AG04450 (cell line): ENCODE data around the gene KNL1. TPM values are rescaled to one million over a fixed set of nuclear protein-coding genes. Genes with fewer than 3 reads are reported as not detected.

ENCODE experiments used
- CTCF ChIA-PET: fragments of 300-600, 350-600 bp; formaldehyde crosslinking; extraction: SDS; loops from one replicate; lab custom pipeline; 2022; ENCODE audit warnings: antibody characterized with exemption, inconsistent platforms; lab: Charles Lee
- POLR2A ChIA-PET: fragments of 350-600 bp; formaldehyde crosslinking; extraction: SDS; loops from one replicate; lab custom pipeline; 2021; ENCODE audit warnings: antibody characterized with exemption, inconsistent platforms; lab: Yijun Ruan, JAX
- DNase-seq: peaks from one replicate; pipeline ENCODE4 v3.0.0-alpha.2; 2011; ENCODE audit warnings: low read depth, low spot score
- H3K27ac ChIP-seq: one replicate; pipeline ENCODE4 v1.5.1; 2012; ENCODE audit warnings: low read depth, low read length, control low read depth
- H3K27me3 ChIP-seq: one replicate; pipeline ENCODE4 v1.6.0; 2012; ENCODE audit warnings: low read length; ENCODE audit not compliant: control insufficient read depth, insufficient read depth
- H3K4me3 ChIP-seq: 2 replicates; pipeline ENCODE4 v1.5.1; 2011; ENCODE audit warnings: mild to moderate bottlenecking, low read depth, low read length, control low read depth
- H3K9me3 ChIP-seq: 2 replicates; pipeline ENCODE4 v1.5.1; 2012; ENCODE audit warnings: low read length; ENCODE audit not compliant: control insufficient read depth, insufficient read depth
- polyA plus RNA-seq: library from polyadenylated mRNA; depleted of rRNA; stranded (reverse); fragments of >200 nt; gene quantifications from 2 replicates; pipeline ENCODE4 v1.2.3, GENCODE V29; 2011
- TF ChIP-seq, protein P1 (sequence below): IDR thresholded peaks from 2 replicates; pipeline ENCODE4 v1.5.1; 2011; ENCODE audit warnings: low read depth, low read length, control low read depth, inconsistent platforms

Gene KNL1
- polyA plus RNA-seq, 1 experiment, result 5.6 TPM

GRCh38 chr15:40598672-40599071 is 4.6 kb downstream of the KNL1 start:
- no peaks in the 10 kb centered on the region for H3K27me3 ChIP-seq
- TF ChIP-seq, protein P1, sequence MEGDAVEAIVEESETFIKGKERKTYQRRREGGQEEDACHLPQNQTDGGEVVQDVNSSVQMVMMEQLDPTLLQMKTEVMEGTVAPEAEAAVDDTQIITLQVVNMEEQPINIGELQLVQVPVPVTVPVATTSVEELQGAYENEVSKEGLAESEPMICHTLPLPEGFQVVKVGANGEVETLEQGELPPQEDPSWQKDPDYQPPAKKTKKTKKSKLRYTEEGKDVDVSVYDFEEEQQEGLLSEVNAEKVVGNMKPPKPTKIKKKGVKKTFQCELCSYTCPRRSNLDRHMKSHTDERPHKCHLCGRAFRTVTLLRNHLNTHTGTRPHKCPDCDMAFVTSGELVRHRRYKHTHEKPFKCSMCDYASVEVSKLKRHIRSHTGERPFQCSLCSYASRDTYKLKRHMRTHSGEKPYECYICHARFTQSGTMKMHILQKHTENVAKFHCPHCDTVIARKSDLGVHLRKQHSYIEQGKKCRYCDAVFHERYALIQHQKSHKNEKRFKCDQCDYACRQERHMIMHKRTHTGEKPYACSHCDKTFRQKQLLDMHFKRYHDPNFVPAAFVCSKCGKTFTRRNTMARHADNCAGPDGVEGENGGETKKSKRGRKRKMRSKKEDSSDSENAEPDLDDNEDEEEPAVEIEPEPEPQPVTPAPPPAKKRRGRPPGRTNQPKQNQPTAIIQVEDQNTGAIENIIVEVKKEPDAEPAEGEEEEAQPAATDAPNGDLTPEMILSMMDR, result no peak
- no peak for DNase-seq
- CTCF ChIA-PET, result interaction anchor here (0.8 to 1.8 kb wide), 2 partner anchors 9 to 297 kb away, joined by 3 to 20 read pairs; no protein-coding TSS in a partner anchor
- no peaks in the 10 kb centered on the region for H3K9me3 ChIP-seq
- POLR2A ChIA-PET, result interaction anchor here (0.7 kb wide), 1 partner anchor 33 kb away, joined by 3 read pairs; no protein-coding TSS in a partner anchor
- no peak overlapping the region for H3K4me3 ChIP-seq
- H3K27ac ChIP-seq, result no peak overlapping the region

GRCh38 chr15:40600956-40601355 is 6.9 kb downstream of the KNL1 start:
- ChIA-PET POLR2A (no interaction called here), CTCF (interaction anchor here (0.6 to 3.8 kb wide), 3 partner anchors 11 to 257 kb away, joined by 5 to 24 read pairs (median 5); no protein-coding TSS in a partner anchor)
- H3K27ac ChIP-seq, result no peak overlapping the region
- DNase-seq, result no peak
- TF ChIP-seq, protein P1, result no peak
- H3K4me3 ChIP-seq, result no peak overlapping the region
- H3K27me3 ChIP-seq, result no peaks in the 10 kb centered on the region
- no peaks in the 10 kb centered on the region for H3K9me3 ChIP-seq

DNA sequence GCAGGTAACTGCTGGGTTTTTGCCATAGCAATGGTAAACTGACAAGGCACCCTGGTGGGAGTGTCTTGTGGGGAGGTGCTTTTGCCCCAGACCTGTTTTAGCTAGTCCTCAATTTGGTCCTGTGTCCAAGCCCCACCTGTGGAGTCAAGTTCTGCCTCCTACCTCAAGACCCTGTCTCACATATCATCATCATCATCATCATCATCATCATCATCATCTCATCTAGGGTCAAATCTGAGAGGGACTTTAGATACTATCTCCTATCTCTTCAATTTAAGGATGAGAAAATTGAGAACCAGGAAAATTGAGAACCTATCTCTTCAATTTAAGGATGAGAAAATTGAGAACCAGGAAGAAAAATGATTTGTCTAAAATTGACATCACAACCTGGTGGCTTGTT is 9.9 kb downstream of the KNL1 start:
- POLR2A ChIA-PET, result no interaction called here
- Histone ChIP-seq H3K27ac (no peak overlapping the region), H3K4me3 (no peak overlapping the region), H3K9me3 (no peaks in the 10 kb centered on the region), H3K27me3 (no peaks in the 10 kb centered on the region)
- TF ChIP-seq, protein P1, result no peak
- CTCF ChIA-PET, result no interaction called here
- no peak for DNase-seq

DNA sequence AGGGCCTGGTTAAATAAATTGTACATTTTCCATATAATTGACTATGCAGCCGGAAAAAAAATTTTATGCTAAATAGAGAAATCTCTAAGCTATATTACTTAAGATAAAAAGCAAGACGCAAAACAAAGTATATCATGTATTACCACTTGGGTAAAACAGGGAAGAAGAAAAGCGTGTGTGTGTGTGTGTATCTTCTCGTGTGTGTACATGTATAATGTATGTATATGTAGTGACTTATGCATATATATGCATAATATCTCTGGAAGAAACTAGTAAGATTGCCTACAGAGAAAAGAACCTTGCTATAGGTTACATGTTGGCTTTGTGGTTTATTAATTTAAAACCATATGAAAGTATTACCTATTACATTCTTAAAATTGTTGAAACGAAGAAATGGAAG is 19.0 kb downstream of the KNL1 start:
- no peak overlapping the region for H3K27ac ChIP-seq
- H3K4me3 ChIP-seq, result no peak overlapping the region
- DNase-seq, result no peak
- H3K27me3 ChIP-seq, result no peaks in the 10 kb centered on the region
- POLR2A ChIA-PET, result no interaction called here
- CTCF ChIA-PET, result interaction anchor here (0.7 kb wide), 1 partner anchor 19 kb away, joined by 3 read pairs; no protein-coding TSS in a partner anchor
- no peaks in the 10 kb centered on the region for H3K9me3 ChIP-seq
- TF ChIP-seq, protein P1, result no peak

GRCh38 chr15:40618023-40618422 is 24.0 kb downstream of the KNL1 start:
- H3K4me3 ChIP-seq, result no peak overlapping the region
- no peak for DNase-seq
- no peaks in the 10 kb centered on the region for H3K27me3 ChIP-seq
- TF ChIP-seq, protein P1, result no peak
- ChIA-PET CTCF (interaction anchor here (0.7 kb wide), 2 partner anchors 42 to 401 kb away, joined by 5 to 7 read pairs; no protein-coding TSS in a partner anchor), POLR2A (no interaction called here)
- H3K27ac ChIP-seq, result no peak overlapping the region
- H3K9me3 ChIP-seq, result no peaks in the 10 kb centered on the region
